GM12892 (cell line): ENCODE results near the gene CDK5.

ENCODE experiments used
- DNase-seq: peaks from one replicate; pipeline ENCODE4 v3.0.0; 2011; ENCODE audit not compliant: insufficient read length
- FAIRE-seq: peaks from 2 replicates; lab custom pipeline; 2011; peaks lifted over from hg19 to GRCh38; lab: Jason Lieb, UNC
- POLR2A ChIP-seq: IDR thresholded peaks from 2 replicates; pipeline ENCODE4 v1.6.1; 2011; ENCODE audit warnings: low read depth, low read length, control low read depth
- POLR2AphosphoS5 ChIP-seq: IDR thresholded peaks from 2 replicates; pipeline ENCODE4 v1.6.1; 2011; ENCODE audit warnings: low read depth, low read length, control low read depth
- TAF1 ChIP-seq: IDR thresholded peaks from 2 replicates; pipeline ENCODE4 v1.6.1; 2011; ENCODE audit warnings: low read depth, mild to moderate bottlenecking, control low read depth, low read length, borderline replicate concordance

Gene CDK5

GRCh38 chr7:151077705-151078232 is 20.1 kb upstream of the CDK5 start:
- no peak for TF ChIP-seq TAF1
- TF ChIP-seq POLR2A: no peak
- no peak for TF ChIP-seq POLR2AphosphoS5
- FAIRE-seq: no peak
- no peak for DNase-seq

- DNase-seq (no peak), FAIRE-seq (no peak)
- TF ChIP-seq TAF1: no peak
- no peak for TF ChIP-seq POLR2A
- TF ChIP-seq POLR2AphosphoS5: no peak; the same call in 1 of the 2 replicates
Measured at GRCh38 chr7:151076863-151077704, 19.4 kb upstream of the CDK5 start.

- DNase-seq: no peak
- no peak for FAIRE-seq
- TF ChIP-seq POLR2AphosphoS5 (0 out of 2 replicates have a peak, but pooled peaks have one; percentile 22), POLR2A (no peak), TAF1 (no peak)
Measured at GRCh38 chr7:151075978-151076426, 18.3 kb upstream of the CDK5 start.

- TF ChIP-seq POLR2A: no peak
- TF ChIP-seq POLR2AphosphoS5: no peak
- TF ChIP-seq TAF1: no peak
- FAIRE-seq: no peak
- DNase-seq: no peak
Measured at GRCh38 chr7:151075662-151075971, 17.9 kb upstream of the CDK5 start.

- no peak for TF ChIP-seq TAF1
- no peak for TF ChIP-seq POLR2A
- TF ChIP-seq POLR2AphosphoS5: no peak
- DNase-seq: no peak
- FAIRE-seq: no peak
Measured at GRCh38 chr7:151074817-151075661, 17.3 kb upstream of the CDK5 start.

- FAIRE-seq: no peak
- DNase-seq: no peak
- TF ChIP-seq POLR2AphosphoS5: no peak
- TF ChIP-seq TAF1: no peak
- no peak for TF ChIP-seq POLR2A
Measured at GRCh38 chr7:151073990-151074389, 16.3 kb upstream of the CDK5 start.

GRCh38 chr7:151071032-151071866 is 13.6 kb upstream of the CDK5 start:
- FAIRE-seq: no peak
- DNase-seq: no peak
- no peak for TF ChIP-seq POLR2A

- TF ChIP-seq TAF1 (no peak), POLR2AphosphoS5 (no peak), POLR2A (no peak)
- no peak for DNase-seq
- FAIRE-seq: no peak
Measured at GRCh38 chr7:151070574-151070960, 12.9 kb upstream of the CDK5 start.

GRCh38 chr7:151069841-151070573 is 12.3 kb upstream of the CDK5 start:
- FAIRE-seq (no peak), DNase-seq (no peak)
- TF ChIP-seq POLR2A: no peak
- TF ChIP-seq POLR2AphosphoS5: no peak
- TF ChIP-seq TAF1: no peak

- FAIRE-seq (no peak), DNase-seq (no peak)
- TF ChIP-seq POLR2A (no peak), POLR2AphosphoS5 (no peak), TAF1 (no peak)
Measured at GRCh38 chr7:151068069-151068773, 10.5 kb upstream of the CDK5 start.
